ENCODE measurements around the gene MYRFL.

Gene MYRFL

GRCh38 chr12:69934011-69934410 lies 109.0 kb downstream of the MYRFL start:
- no peak for DNase-seq

- DNase-seq, result peak; percentile 17
Observed at GRCh38 chr12:69935651-69936100, 110.6 kb downstream of the MYRFL start.

GRCh38 chr12:69936214-69936731 lies 111.2 kb downstream of the MYRFL start:
- DNase-seq, result no peak

DNA sequence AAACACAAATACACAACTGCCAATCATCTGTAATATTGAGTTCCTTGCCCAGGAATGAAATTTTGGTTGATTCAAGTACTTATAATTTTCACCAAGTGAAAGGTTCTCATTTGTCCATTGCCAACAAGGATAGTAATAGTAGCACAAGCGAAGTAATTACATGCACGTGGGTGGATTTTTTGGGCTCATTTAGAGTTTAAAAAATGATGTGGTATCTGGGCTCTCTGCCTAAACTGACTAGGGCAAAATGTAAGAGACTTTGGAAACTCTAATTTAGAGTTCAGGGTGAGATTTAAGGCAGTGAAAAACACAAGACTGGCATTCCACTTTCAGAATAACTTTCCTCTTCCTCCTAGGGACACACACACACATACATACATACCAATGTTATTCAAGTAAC lies 111.7 kb downstream of the MYRFL start:
- no peak for DNase-seq

GRCh38 chr12:69947123-69947522 lies 122.1 kb downstream of the MYRFL start:
- no peak for DNase-seq

DNA sequence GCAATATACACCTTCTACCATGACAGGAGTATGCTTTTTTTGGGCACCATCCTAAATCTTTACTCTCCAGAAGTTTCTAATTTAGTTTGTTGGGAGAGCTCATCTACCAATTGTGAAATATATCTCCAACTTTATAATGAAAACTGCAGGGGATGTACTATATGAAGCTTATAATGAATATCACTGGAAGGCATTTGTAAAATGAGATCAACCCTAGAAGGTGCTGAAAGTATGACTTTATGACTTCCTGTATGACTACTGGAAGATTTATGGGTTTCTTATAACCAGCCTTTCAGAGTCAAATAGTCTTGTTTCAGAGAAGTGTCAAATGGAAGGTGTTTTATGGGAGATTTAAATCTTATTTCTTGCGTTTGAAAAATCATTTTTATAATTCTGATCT lies 122.9 kb downstream of the MYRFL start:
- DNase-seq, result peak; percentile 80

- no peak for DNase-seq
Observed at GRCh38 chr12:69948851-69949250, 123.8 kb downstream of the MYRFL start.

GRCh38 chr12:69949311-69950002 lies 124.4 kb downstream of the MYRFL start:
- DNase-seq, result no peak

DNA sequence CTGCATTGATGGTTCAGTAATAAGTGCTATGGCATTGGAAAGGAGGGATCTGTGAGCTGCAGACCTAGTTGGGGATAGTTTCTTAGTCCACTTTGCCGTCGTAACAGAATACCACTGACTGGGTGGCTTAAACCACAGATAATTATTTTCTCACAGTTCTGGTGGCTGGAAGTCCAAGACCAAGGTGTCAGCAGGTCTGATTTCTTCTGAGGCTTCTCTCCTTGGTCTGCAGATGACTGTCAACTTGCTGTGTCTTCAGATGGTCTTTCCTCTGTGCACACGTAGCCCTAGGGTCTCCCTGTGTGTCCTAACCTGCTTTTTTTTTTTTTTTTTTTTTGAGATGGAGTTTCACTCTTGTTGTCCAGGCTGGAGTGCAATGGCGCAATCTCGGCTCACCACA lies 126.1 kb downstream of the MYRFL start:
- no peak for DNase-seq

GRCh38 chr12:69952890-69953289 lies 127.9 kb downstream of the MYRFL start:
- DNase-seq, result no peak

- DNase-seq, result no peak
Observed at GRCh38 chr12:69961246-69961645, 136.2 kb downstream of the MYRFL start.

DNA sequence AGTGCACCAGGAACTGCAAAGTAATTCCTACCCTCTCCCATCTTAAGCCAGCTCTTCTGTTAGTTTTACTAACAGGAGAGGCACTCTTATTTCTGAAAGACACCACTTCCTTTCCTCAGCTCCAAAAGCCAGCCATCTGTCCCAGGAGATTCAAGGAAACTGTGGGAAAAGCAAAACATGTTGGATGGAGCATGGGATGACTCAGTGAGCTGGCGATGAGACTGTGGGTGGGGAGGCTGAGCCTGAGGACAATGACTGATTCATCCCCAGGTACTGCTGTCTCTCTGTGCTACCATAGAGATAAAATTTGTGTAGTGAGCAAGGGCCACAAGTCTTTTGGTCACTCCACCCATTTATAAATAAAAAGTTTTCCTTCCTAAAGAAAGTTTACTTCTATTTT lies 141.4 kb downstream of the MYRFL start:
- DNase-seq, result peak; percentile 80

DNA sequence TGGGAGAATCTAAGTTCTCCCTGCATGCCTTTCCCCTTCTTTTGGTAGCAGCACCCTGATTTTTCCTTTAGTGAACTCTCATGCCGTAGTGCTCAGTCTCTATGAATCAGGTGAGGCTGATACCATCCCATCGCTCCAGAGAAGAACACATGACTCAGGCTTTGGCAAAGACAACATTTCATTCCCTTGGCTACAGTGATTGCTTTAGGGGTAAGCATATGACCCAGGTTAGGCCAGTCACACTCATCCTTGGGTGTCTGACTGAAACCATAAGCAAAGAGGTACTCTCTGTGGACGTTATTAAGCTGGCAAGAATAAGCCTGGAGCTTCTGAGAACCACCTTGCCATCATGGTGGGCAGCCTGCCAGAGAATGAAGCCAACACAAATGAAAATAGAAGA lies 141.8 kb downstream of the MYRFL start:
- peak; percentile 9 for DNase-seq

DNA sequence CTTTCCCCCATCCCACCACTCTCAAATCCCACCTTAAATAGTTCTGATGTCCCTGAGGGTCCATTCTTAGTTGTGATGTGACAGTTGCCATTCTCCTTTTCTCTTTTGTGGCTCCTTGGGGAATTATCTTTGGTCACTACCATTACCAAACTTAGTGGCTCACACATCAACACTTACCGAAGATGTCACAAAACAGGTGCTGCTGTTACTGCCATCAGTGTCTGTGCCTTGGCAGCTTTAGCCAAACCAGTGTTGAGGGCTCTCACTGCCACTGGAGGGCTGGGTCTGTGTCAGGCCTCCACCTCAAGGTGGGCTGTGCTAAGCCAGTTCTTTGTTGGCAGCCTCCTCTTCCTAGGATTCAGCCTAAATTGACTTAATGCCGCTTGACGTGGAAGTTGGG lies 144.0 kb downstream of the MYRFL start:
- DNase-seq, result no peak

GRCh38 chr12:69972136-69972535 lies 147.1 kb downstream of the MYRFL start:
- no peak for DNase-seq

- peak; percentile 34 for DNase-seq
Observed at GRCh38 chr12:69978020-69978419, 153.0 kb downstream of the MYRFL start.

GRCh38 chr12:69981881-69982475 lies 157.0 kb downstream of the MYRFL start:
- DNase-seq, result peak; percentile 51

DNA sequence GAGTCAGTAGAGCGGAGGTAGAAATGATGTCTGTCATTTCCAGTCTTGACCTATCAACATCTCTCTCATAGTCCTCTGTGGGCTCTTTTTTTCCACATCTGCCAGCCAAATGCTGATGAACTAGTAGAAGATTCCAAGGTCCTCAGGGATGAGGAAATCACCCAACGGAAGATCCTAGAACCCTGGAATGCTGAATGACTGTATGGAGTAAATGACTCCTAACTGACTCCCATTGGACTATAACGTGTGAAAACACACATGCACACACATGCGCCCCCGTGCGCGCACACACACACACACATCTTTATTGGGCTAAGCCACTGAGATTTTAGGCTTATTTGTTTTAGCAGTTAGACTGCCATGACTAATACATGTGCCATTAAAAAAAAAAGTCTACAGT lies 159.2 kb downstream of the MYRFL start:
- peak; percentile 43 for DNase-seq

- no peak for DNase-seq
Observed at GRCh38 chr12:69985656-69986055, 160.6 kb downstream of the MYRFL start.

GRCh38 chr12:69986114-69986513 lies 161.1 kb downstream of the MYRFL start:
- no peak for DNase-seq

DNA sequence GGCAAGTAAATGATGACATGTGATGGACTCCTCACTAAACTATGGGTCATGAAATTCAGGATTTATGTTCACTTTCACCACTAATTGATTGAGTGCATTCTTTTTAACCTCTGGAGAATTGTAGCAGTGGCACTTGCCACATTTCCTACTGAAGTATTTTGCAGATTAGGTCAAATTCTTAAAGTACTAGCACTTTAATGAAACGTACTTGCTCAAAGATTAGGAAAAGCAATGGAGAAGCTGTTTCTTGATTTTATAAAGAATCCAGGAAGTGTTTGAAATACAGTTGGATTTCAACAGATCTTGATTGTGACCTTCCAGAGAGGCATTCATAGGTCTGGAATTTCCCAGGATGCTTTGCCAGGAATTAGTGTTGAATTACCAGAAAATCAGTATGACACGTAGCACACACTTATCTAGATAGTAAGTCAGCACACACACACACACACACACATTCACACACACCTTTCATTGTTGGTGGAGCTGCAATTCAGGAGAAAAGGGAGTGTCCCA lies 162.6 kb downstream of the MYRFL start:
- DNase-seq, result peak; percentile 98

DNA sequence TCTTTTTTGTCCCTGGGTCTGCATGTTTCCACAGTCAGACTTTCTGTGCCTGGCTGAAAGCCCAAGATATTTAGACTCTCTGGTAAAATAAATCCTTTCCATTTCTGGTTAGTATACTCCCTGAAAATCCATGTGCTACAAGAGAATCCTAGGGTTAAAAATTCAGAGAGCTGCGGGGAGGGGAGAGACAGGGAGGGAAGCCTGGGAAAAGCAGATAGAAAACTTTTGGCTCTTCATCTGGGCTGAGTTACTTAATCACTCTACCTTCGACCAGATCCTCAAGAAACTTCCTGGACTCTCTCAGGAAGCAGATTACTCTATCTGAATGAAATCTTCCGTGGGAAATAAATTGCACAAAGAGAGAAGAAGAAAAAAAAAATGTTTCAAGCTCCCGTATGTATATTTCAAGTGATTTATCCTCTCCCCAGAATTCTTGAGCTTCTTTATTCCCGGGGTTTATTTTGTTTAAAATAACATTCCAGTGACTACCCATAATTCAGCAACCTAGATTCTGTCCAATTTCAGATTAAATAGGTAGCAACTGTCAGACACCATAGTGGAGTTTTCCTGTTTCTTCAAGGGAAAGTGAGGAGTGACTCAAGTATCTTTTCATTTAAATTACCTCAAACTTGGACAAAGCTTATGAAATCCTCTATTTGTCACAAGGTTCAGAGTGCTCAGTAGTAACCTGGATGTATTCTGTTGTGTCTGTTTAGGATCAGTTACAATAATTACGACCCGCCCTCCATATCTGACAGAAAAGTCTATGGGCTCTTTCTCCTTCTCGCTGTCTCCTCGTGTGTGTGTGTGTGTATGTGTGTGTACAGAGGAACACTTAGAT lies 163.7 kb downstream of the MYRFL start:
- DNase-seq, result peak; percentile 90

- no peak for DNase-seq
Observed at GRCh38 chr12:69991690-69992288, 166.8 kb downstream of the MYRFL start.

Measured in fibroblast of skin of abdomen (primary cell).